GM23248 (cell line): ENCODE results near the gene TGFB1.

ENCODE experiments used
- EZH2 ChIP-seq: fragments of 200-600 bp; sonication (generic); IDR thresholded peaks from 2 replicates; pipeline ENCODE4 v1.6.1; 2018; ENCODE audit warnings: antibody characterized with exemption, mild to moderate bottlenecking; ENCODE audit not compliant: insufficient read depth, poor library complexity, severe bottlenecking
- EZH2phosphoT487 ChIP-seq: fragments of 200-600 bp; sonication (generic); IDR thresholded peaks from 2 replicates; pipeline ENCODE4 v1.6.1; 2018; ENCODE audit warnings: antibody characterized with exemption, moderate library complexity, mild to moderate bottlenecking, low read depth; ENCODE audit not compliant: insufficient read depth

DNA sequence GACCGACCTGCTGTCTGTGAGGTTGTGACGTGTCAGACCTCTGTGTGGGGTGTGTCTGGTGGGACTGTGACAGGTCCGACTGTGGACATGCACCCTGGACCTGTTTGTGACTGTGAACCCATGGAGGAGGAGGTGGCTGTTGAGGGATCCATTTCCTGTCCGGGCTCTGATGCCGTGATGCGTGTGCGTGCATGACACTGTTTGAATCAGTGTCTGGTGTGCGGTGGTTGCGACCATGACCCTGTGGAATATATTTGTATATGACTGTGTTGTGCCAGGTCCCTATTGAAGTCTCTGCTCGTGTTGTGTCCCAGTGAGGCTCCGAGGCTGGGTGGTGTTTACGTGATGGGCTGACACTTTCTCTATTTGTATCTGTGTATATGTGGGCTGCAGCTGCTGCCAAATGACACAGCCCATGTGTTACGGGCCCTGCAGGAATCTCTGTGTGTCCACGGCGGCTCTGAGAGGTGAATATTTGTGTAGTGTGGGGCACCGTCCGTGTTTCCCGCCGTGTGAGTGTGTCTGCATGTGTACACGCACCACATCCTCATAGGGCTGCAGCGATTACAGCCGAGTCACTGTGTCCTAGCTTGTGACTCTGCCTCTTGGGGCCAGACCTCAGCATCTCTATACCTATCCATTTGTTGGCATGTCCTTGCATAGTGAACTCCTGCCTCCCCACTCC is 25.4 kb downstream of the TGFB1 start:
- TF ChIP-seq EZH2 (no peak), EZH2phosphoT487 (no peak)
